Effector CD4-positive, alpha-beta T cell (primary cell): ENCODE data around the gene DNAH5. TPM values are rescaled to one million over a fixed set of nuclear protein-coding genes. Genes with fewer than 3 reads are reported as not detected.
"Not testable (repeated sequence)": the region's sequence is repeated elsewhere in the genome, so short reads cannot be mapped to it uniquely, and the experiment has no call there.

Experiments used
- DNase-seq: peaks from one replicate; pipeline ENCODE4 v3.0.0-alpha.2; 2020
- total RNA-seq: gene quantifications from one replicate; lab custom pipeline; 2026; lab: John Stamatoyannopoulos, UW

The DNAH5 gene
- total RNA-seq = not detected

DNA sequence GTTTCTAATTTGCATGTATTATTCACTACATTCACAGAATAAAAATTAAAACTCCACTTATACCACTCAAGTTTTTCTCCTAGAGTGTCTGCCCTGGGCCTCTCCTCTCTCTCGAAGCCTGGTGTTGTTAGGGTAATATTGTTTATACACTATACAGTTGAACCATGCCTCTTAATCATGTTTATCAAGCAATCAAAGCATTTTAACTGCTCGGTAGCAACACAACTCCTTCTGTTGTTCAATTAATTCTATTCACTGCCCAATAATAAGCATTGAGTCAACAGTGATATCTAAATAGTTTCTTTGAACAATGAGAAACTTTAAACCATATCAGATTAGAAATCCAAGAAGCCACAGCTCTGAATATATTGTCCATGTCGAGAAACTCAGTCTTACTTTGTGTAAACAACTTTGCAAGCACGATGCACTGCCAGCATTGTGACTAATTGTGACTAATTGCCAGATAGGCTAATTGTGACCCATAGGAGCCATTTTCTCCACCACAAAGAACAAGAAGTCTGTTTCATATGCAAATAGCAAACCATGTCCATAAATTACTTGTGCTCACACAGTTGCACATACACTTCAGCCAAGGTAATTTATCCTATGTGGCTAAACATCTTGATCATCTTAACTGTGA lies at the start of gene DNAH5:
Gene DNAH5, minus strand, starts transcription at position 129 of the 640 bp plus-strand sequence. CDS start 250 bp downstream, outside the sequence.
- DNase-seq = no peak

- no peak for DNase-seq
Measured at GRCh38 chr5:13993926-13994325, 49.4 kb upstream of the DNAH5 start.

- DNase-seq = no peak
Measured at GRCh38 chr5:13992795-13993194, 48.3 kb upstream of the DNAH5 start.

DNA sequence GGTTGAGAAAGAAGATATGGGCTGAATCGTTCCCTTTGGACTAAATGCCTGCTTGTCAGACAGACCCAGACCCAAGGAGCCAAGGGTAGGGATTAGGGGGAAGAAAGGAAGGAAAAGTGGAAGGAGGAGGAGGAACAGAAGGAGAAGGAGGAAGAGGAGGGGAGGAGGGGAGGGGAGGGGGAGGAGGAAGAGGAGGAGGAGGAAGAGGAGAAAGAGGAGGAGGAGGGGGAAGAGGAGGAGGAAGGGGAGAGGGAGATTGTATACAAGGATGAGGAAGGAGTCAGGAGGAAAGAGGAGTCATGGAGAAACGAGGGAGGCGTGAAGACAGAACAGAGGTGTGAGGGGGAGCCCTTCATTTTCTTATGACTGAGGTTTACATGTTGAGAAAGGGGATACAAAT lies 46.9 kb upstream of the DNAH5 start:
- DNase-seq = no peak

GRCh38 chr5:13990896-13991295 lies 46.4 kb upstream of the DNAH5 start:
- no peak for DNase-seq

DNA sequence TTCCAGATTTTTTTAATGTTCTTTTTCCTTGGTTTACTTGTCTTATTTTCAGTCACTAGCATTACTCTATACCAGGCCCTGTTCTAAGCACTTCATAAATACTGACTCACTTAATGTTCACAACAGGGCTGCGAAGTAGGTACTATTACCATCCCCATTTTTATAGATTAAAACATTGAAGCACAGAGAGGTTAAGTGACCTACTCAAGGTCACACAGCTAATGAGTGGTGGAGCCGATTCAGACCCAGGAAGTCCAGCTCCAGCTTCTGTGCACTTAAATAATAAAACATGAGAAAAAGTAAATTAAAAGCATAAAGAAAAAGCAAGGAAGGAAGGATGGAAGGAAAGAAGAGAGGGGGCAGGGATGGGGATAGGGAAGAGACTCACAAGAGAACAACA lies 45.3 kb upstream of the DNAH5 start:
- no peak for DNase-seq

- no peak for DNase-seq
Measured at GRCh38 chr5:13987843-13988464, 43.5 kb upstream of the DNAH5 start.

GRCh38 chr5:13985731-13986418 lies 41.4 kb upstream of the DNAH5 start:
- no peak for DNase-seq

DNA sequence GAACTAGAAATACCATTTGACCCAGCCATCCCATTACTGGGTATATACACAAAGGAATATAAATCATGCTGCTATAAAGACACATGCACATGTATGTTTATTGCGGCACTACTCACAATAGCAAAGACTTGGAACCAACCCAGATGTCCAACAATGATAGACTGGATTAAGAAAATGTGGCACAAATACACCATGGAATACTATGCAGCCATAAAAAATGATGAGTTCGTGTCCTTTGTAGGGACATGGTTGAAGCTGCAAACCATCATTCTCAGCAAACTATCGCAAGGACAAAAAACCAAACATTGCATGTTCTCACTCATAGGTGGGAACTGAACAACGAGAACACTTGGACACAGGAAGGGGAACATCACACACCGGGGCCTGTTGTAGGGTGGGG lies 40.4 kb upstream of the DNAH5 start:
- not testable (repeated sequence) for DNase-seq

GRCh38 chr5:13976867-13977830 lies 32.7 kb upstream of the DNAH5 start:
- no peak for DNase-seq

DNA sequence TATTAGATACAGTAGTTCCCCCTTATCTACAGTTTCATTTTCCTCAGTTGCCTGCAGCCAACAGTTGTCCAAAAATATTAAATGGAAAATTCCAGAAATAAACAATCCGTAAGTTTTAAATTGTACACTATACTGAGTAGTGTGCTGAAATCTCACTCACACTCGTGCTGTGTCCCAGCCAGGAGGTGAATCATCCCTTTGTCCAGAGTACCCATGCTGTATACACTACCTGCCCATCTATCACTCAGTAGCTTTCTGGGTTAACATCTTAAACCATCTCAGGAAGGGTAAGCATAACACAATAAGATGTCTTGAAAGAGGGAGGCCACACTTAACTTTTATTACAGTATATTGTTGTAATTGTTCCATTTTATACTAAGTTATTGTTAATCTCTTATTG lies 31.7 kb upstream of the DNAH5 start:
- DNase-seq = no peak

DNA sequence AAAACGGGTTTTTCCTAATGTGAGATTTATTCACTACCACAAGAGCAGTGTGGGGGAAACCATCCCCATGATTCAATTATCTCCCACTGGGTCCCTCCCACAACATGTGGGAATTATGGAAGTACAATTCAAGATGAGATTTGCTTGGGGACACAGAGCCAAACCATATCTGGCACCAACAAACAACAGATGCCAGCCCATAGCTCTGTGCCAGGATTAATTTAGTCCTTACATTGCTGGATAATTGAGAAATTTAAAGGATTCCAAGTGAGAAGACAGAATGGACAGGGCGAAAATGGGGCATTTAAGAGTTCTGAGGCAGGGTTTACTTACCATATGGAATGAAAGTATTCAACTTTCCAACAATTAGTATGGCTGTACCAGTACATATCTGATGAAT lies 30.8 kb upstream of the DNAH5 start:
- DNase-seq = no peak

DNA sequence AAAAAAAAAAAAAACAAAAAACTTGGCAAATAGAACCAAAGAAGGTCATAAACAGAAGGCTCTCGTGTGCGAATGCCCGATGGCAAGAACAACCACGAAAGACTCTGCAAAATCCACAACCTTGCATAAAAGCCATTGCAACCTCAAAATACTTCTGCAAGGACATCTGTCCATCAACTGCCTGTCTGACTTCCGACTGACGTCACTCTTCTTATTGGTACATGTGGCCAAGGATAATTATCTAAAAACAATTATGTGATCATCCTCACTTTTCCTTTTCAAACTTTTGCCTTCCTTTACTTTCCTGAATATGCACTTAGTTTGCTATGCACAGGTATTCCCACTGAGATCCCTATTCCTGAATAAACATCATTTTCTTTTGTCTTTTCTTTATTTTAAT lies 29.2 kb upstream of the DNAH5 start:
- no peak for DNase-seq

DNA sequence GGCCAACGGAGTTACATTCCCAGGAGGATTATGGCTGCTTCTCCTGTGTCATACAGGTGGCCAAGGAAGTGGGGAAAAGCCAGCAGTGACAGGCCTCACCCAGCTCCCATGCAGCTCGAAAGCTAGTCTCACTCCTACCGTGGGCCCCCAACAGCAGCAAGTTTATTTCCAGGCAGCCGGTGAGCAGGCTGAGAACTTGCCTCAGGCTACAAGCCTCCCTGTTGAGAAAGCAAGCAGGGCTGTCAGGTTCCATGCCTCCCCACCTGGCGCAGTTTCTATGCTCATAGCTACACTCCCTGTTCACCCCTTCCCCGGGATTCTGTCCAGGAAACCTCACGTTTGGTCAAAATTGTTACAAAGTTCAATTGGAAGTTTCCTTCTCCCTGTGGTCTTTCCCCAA lies 27.5 kb upstream of the DNAH5 start:
- no peak for DNase-seq

DNA sequence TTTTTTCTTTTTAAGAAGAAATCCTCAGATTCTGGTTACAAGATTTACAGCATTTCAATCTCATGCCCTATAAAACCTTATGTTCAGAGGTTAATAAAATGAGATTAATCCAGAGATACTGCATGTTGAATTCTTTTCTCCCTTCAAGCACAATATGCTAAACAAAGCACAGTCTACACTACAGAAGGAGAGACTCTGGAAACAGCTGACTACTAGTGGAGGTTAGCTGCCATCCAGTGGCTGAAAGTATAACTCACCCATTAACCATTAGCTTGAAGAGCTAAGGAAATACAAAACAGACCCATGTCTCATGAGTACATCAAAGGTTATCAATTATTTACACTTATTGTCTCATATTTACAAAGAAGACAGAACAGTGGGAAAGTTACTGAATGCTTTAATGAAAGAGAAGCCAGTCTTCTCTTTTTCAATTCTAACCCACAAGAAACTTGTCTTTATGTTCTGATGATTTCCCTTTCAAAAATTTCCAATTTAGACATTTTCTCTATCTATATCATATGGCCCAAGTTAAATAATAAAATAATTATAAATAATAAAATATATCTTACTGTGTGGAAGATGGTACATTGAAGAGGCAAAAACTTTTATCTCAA lies 12.7 kb upstream of the DNAH5 start:
- no peak for DNase-seq

DNA sequence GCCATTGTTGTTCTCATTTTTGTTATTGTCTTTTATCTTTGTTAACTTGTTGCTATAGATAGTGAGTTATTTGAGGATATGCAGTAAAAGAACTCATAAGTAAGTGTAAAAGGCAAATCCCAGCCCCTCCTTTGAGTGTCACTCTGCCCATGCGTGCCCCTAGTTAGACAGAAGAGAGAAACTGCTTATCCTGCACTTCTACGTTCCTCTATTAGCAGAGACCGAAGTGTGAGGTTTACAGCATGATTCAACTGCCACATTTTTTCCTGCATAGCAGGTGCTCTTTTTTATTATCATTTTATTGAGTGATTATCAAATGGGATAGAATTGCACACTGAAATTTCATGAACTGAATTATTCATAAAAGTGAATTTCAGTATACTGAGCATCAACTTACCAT lies 12.0 kb upstream of the DNAH5 start:
- DNase-seq = no peak

DNA sequence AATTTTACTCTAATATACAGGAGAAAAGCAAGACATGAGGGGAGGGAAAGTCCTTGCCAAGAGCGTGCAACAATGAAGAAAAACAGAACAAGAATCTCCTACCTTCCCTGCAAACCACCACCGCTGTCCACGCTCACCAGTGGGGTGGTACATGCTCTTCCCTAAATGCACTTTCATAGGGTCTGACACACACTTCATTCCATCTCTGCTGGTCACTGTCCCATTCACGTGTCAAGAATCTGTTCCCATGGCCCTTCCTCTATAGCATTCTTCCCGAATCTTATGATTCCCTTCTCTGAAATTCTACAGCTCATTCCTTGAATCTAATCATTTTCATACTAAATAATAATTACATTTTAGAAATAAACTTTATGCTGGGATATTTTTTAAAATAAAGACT lies 11.4 kb upstream of the DNAH5 start:
- DNase-seq = no peak

DNA sequence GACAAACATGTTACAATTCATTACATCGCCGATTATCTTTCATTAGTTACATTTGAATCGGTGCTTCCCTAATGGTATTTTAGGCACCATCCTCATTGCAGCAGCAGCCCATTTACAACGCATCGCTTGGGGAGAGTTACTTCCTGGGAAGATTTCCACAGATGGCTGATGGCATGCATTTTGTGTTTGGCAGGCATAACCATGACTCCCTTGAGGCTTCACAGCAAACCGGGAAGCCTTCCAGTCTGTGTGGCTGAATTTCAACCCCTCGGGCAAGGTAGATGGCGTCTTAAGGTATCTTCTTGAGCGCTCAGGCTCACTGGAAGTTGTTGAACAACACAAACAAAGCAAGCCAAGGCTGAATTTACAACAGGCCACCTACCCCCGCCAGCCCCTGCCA lies 1.6 kb upstream of the DNAH5 start:
- DNase-seq = no peak

DNA sequence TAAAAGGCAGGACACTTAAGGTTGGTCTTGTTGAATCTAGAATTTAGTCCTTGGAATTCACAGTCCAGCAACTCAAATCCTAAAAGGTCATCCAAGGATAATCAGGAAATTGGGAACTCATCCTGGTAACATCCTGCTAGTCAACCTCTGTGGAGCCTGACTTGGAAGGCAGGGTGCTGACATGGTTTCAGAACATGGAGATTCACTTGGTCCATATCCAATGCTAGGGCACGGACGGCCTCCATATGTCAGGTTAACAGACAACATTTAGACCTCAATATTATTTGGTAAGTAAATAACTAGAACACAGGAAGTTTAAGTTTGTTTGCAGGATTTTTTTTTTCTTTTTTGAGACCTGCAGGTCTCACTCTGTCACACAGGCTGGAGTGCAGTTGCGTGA lies 783 bp upstream of the DNAH5 start:
- no peak for DNase-seq

DNA sequence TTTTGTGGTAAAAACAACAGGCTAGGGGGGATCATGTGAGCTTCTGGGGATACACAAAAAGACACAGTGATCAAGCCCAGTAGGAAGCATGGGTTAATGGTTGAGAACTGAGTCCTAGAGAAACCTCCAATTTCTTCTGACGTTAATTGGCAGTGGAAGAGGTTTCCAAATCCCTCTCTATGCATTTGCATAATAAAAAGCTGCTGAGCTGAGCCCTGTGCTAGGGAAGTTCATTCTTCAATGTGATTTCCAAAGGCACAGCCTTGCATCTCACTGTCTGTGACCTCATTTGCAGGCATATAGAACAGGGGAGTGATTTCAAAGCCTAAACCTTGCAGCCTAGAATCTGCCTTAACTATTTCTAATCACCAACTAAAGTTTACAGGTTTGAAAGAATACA lies 812 bp downstream of the DNAH5 start:
- DNase-seq = no peak

GRCh38 chr5:13941468-13941867 lies 3.0 kb downstream of the DNAH5 start:
- DNase-seq = no peak

GRCh38 chr5:13939638-13940037 lies 4.8 kb downstream of the DNAH5 start:
- no peak for DNase-seq

- DNase-seq = no peak
Measured at GRCh38 chr5:13934921-13935320, 9.6 kb downstream of the DNAH5 start.
